Activated CD8-positive, alpha-beta T cell treated with anti-CD3 and anti-CD28 coated beads, Interleukin-2, amount 10 ng/mL, durations not matched to agents 7 days and 5 days (primary cell): ENCODE measurements around the gene IRX5. TPM values are rescaled to one million over a fixed set of nuclear protein-coding genes. Genes with fewer than 3 reads are reported as not detected.
A peak's percentile ranks its signal among the peaks of the same experiment; 100 is the strongest.

ENCODE experiments used
- ATAC-seq: fragments of 150-1000 bp; cut with Tn5 transposase; one replicate; pipeline ENCODE4 v1.10.0; 2021; ENCODE audit warnings: moderate library complexity
- CTCF ChIA-PET: fragments of 350-600 bp; sonication (Branson Sonifier 250); formaldehyde crosslinking; loops from one replicate; lab custom pipeline; 2021; ENCODE audit warnings: antibody characterized with exemption; lab: Charles Lee
- POLR2A ChIA-PET: fragments of 350-600 bp; sonication (Branson Sonifier 250); formaldehyde crosslinking; loops from one replicate; lab custom pipeline; 2021; ENCODE audit warnings: antibody characterized with exemption; lab: Charles Lee
- DNase-seq: peaks from one replicate; pipeline ENCODE4 v3.0.0-alpha.2; 2020
- H3K27ac Mint-ChIP-seq: one replicate; pipeline ENCODE4 v1.8.0; 2021; ENCODE audit warnings: mild to moderate bottlenecking, mixed read lengths
- H3K27me3 Mint-ChIP-seq: one replicate; pipeline ENCODE4 v1.8.0; 2021; ENCODE audit warnings: low read depth, mixed read lengths
- H3K36me3 Mint-ChIP-seq: one replicate; pipeline ENCODE4 v1.8.0; 2021; ENCODE audit warnings: low read depth, mixed read lengths
- H3K4me1 Mint-ChIP-seq: one replicate; pipeline ENCODE4 v1.8.0; 2021; ENCODE audit warnings: low read depth, mixed read lengths
- H3K4me3 Mint-ChIP-seq: one replicate; pipeline ENCODE4 v1.8.0; 2021; ENCODE audit warnings: mild to moderate bottlenecking, mixed read lengths
- H3K9me3 Mint-ChIP-seq: one replicate; pipeline ENCODE4 v1.8.0; 2022; ENCODE audit warnings: mixed read lengths; ENCODE audit not compliant: insufficient read depth
- total RNA-seq, 2 experiments: library from RNA; stranded (reverse); gene quantifications; one replicate each; pipeline ENCODE4 v1.2.3, GENCODE V29; 2021

IRX5 gene
- total RNA-seq, 2 experiments from 2014 or later, result not detected

DNA sequence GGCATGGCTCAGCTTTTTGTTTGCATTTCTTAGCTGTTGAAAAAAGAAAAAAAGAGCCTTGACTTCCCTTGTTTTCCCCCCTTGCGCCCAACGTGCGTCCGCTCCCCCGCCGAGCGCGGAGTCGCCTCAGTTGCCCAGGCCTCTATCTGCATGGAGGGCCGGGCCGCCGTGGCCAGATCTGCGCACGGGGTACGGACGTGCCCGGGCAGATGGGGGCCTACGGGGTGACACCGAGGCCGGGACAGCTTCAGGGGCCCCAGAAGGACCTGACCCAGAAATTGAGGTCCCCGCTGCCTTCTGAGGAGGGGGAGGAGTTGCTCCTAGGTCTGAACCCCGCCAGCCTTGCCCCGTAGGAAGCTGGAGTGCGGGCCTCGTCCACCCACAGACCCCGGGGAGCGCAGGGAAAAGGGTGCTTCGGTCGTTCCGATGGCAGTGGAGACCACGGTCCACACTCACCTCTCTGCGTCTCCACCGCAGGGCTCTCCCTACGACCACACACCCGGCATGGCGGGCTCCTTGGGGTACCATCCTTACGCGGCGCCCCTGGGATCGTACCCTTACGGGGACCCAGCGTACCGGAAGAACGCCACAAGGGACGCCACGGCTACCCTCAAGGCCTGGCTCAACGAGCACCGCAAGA is 1.5 kb downstream of the IRX5 start:
- ChIA-PET POLR2A (no interaction called here), CTCF (no interaction called here)
- Mint-ChIP-seq H3K27ac (peak overlapping the region; percentile 66), H3K9me3 (peaks cover 6% of the 10 kb centered on the region), H3K27me3 (peaks cover 71% of the 10 kb centered on the region), H3K36me3 (peaks cover 15% of the 10 kb centered on the region), H3K4me1 (peaks cover 43% of the 10 kb centered on the region), H3K4me3 (peak overlapping the region; percentile 47)
- DNase-seq (no peak), ATAC-seq (no peak)

DNA sequence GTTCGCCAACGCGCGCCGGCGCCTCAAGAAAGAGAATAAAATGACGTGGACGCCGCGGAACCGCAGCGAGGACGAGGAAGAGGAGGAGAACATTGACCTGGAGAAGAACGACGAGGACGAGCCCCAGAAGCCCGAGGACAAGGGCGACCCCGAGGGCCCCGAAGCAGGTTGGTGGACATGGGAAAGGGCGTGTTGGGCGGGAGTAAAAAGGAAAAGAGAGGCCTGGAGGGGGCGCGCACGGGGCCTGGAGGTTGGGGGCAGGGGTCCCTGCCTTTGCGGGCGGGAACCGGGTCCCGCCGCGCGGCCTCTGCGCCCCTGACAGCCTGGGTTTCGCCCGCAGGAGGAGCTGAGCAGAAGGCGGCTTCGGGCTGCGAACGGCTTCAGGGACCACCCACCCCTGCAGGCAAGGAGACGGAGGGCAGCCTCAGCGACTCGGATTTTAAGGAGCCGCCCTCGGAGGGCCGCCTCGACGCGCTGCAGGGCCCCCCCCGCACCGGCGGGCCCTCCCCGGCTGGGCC is 2.1 kb downstream of the IRX5 start:
- no peak overlapping the region for H3K4me3 Mint-ChIP-seq
- H3K27ac Mint-ChIP-seq, result peak overlapping the region; percentile 66
- ChIA-PET CTCF (no interaction called here), POLR2A (no interaction called here)
- H3K36me3 Mint-ChIP-seq, result peaks cover 15% of the 10 kb centered on the region
- H3K27me3 Mint-ChIP-seq, result peaks cover 71% of the 10 kb centered on the region
- DNase-seq, result no peak
- peaks cover 6% of the 10 kb centered on the region for H3K9me3 Mint-ChIP-seq
- no peak for ATAC-seq
- H3K4me1 Mint-ChIP-seq, result peaks cover 41% of the 10 kb centered on the region

GRCh38 chr16:54933281-54934011 is 2.8 kb downstream of the IRX5 start:
- CTCF ChIA-PET, result no interaction called here
- Mint-ChIP-seq H3K36me3 (peaks cover 15% of the 10 kb centered on the region), H3K4me1 (peaks cover 41% of the 10 kb centered on the region), H3K9me3 (peaks cover 6% of the 10 kb centered on the region), H3K27ac (peak overlapping the region; percentile 52), H3K27me3 (peaks cover 70% of the 10 kb centered on the region), H3K4me3 (no peak overlapping the region)
- DNase-seq (no peak), ATAC-seq (no peak)
- POLR2A ChIA-PET, result no interaction called here

GRCh38 chr16:54934481-54935265 is 4.0 kb downstream of the IRX5 start:
- Mint-ChIP-seq H3K9me3 (peaks cover 6% of the 10 kb centered on the region), H3K36me3 (peaks cover 11% of the 10 kb centered on the region), H3K27me3 (peaks cover 75% of the 10 kb centered on the region), H3K4me1 (peaks cover 35% of the 10 kb centered on the region), H3K27ac (no peak overlapping the region), H3K4me3 (no peak overlapping the region)
- ChIA-PET POLR2A (no interaction called here), CTCF (interaction anchor here (1.3 kb wide), 1 partner anchor 989 kb away, joined by 4 read pairs; no protein-coding TSS in a partner anchor)
- ATAC-seq (no peak), DNase-seq (no peak)

DNA sequence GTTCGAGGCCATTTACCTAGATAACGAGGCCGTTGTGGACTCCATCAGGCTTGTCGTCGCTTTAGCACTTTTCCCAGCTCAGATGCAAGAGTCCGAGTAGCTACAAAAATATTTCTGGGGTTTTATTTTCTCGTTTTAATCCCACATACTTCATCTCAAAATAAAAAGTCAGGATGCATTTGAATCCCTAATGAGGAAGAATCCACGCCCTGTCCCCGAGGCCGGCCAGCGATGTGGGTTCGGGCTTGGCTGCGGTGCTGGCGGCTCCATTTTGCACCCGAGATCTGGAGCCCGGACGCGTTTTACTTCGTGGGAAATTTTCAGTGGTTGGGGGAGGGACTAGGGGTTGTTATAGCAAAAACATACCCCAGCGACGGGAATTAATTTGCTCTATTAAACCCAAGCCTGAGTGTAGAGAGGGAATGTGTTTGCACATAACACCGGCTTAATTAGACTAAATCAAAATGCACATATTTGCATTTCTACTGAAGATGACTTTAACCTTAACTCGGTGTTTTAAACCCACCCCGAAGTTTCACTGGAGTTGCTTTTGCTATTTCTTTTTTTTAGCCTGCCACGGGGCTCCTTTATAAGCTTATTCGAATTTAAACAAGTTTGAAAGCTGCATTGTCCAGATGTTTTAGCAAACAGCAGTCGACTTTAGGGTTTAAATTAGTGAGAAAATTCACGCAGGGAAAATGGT is 4.8 kb downstream of the IRX5 start:
- ATAC-seq (no peak), DNase-seq (no peak)
- Mint-ChIP-seq H3K9me3 (peaks cover 6% of the 10 kb centered on the region), H3K27me3 (peaks cover 77% of the 10 kb centered on the region), H3K27ac (no peak overlapping the region), H3K4me1 (peaks cover 27% of the 10 kb centered on the region), H3K4me3 (peak overlapping the region; percentile 5), H3K36me3 (peaks cover 10% of the 10 kb centered on the region)
- CTCF ChIA-PET, result interaction anchor here (1.3 kb wide), 1 partner anchor 990 kb away, joined by 4 read pairs; no protein-coding TSS in a partner anchor
- POLR2A ChIA-PET, result no interaction called here

DNA sequence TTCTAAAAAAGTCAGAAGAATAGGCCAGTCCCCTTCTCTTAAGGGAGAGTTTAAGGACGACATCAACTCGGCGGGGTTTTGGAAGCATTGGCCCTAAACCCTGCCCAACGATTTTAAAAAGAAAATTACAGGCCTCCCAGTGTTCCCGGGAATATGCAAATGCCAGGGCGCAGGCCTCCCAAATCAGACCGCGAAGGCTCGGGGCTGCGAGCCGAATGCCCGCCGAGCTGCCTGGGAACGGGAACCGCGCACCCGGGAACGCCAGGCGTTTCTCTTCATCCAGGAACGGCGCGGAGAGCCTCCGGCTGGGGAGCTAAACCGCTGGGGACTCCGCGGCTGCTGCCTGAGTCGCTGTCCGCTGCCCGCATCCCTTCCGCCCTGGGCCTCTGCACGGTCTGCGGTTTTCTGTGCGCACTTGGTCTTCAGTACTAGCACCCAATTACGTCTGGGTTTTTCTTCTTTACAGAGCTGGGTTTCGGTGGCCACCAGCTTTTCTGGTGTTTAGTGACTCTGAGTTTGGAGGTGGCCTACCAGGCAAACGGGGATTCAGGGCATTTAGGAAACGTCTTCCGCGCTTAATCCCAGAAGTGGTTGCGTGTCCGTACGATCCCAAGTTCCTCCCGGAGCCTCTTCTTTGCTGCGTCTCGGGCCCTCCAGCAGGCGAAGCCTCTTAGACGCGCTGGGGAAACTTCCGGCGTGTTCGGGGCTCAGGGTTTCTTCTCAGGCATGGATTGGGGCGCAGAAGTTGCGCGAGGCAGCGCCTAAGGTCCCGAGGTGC is 5.7 kb downstream of the IRX5 start:
- CTCF ChIA-PET, result no interaction called here
- peak overlapping the region; percentile 34 for H3K27ac Mint-ChIP-seq
- peaks cover 84% of the 10 kb centered on the region for H3K27me3 Mint-ChIP-seq
- DNase-seq (no peak), ATAC-seq (peak; percentile 29)
- peaks cover 10% of the 10 kb centered on the region for H3K36me3 Mint-ChIP-seq
- H3K4me1 Mint-ChIP-seq, result peaks cover 25% of the 10 kb centered on the region
- peak overlapping the region; percentile 43 for H3K4me3 Mint-ChIP-seq
- H3K9me3 Mint-ChIP-seq, result peaks cover 6% of the 10 kb centered on the region
- POLR2A ChIA-PET, result no interaction called here

DNA sequence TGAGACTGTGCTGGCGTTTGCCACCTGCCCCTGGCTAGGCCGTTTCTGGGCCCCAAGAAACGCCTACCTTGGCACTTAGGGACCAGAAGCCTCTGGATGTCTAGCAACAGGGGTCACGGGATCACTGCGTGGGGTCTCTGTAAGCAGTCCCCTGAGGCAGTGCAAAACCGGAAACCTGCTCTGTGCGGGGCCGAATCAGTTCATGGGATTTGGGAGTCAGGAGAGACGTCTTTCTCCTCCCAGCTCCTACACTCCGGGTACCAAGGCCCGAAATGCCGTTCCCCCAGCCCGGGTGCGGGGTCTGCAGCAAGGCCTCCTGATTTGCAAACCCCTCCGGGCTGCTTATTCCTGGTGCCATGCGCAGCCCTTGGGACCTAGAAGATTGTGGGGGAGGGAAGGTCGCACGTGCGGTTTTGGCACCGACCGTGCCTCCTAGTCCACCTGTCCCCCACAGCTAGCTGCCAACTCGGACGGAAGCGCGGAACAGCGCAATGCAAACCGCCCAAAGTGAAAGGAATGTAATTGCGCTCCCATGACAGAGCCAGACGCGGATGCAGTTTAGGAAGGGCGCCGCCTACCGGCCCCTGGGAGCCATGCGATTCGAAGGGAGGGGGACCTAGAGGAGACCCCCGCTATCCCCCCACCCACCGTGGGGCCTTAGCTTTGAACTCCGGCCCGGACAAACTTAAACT is 6.5 kb downstream of the IRX5 start:
- Mint-ChIP-seq H3K9me3 (peaks cover 6% of the 10 kb centered on the region), H3K27me3 (peaks cover 83% of the 10 kb centered on the region), H3K4me1 (peaks cover 20% of the 10 kb centered on the region), H3K27ac (peak overlapping the region; percentile 34), H3K36me3 (peaks cover 7% of the 10 kb centered on the region), H3K4me3 (peak overlapping the region; percentile 43)
- ATAC-seq (peak; percentile 49), DNase-seq (no peak)
- ChIA-PET CTCF (no interaction called here), POLR2A (no interaction called here)

GRCh38 chr16:54937671-54938211 is 7.1 kb downstream of the IRX5 start:
- Mint-ChIP-seq H3K4me1 (peaks cover 16% of the 10 kb centered on the region), H3K27me3 (peaks cover 82% of the 10 kb centered on the region), H3K36me3 (peaks cover 3% of the 10 kb centered on the region), H3K27ac (no peak overlapping the region), H3K9me3 (peaks cover 6% of the 10 kb centered on the region), H3K4me3 (peak overlapping the region; percentile 43)
- no peak for ATAC-seq
- CTCF ChIA-PET, result no interaction called here
- no peak for DNase-seq
- POLR2A ChIA-PET, result no interaction called here

DNA sequence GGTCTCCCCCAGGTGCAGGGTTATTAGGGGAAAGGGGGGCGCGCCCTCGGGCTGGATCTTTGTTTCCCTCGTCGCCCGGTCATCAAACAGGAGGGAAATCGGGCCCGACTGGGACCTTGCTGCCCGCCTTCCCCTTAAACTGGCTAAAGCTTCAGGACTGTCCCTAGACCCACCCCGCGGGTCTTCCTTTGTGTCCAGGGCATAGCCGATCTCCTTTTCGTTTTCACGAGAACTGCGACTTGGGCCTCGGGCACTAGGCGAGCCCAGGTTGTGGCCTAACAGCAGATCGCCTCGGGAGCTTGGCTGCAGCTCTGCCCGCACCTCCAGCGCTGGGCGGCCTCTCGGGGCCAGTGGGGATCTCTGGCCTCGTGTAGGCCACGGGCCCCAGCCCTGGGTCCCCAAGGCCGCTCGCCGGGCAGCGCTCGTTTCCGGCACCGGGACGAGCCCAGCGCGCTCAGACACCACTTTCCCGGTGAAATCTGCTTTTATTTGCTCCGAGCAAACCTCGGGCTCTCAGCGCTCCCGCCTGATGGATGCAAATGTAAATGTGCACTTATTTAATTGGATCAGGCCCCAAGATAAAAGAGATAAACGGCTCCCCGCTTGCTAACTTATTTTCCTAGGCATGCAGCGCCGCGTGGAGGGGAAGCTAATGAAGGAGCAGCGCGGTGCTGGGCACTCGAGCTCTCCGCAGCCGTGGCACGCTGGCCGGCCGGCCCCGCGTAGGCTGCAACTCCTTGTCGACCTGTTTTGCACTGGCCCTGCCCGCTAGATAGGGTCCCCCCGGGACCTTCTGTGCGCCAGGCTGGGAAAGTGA is 7.8 kb downstream of the IRX5 start:
- Mint-ChIP-seq H3K36me3 (peaks cover 3% of the 10 kb centered on the region), H3K4me1 (peaks cover 16% of the 10 kb centered on the region), H3K27ac (no peak overlapping the region), H3K27me3 (peaks cover 82% of the 10 kb centered on the region), H3K4me3 (peak overlapping the region; percentile 31), H3K9me3 (peaks cover 6% of the 10 kb centered on the region)
- ChIA-PET POLR2A (no interaction called here), CTCF (no interaction called here)
- DNase-seq (no peak), ATAC-seq (no peak)

GRCh38 chr16:54939029-54939346 is 8.3 kb downstream of the IRX5 start:
- Mint-ChIP-seq H3K9me3 (peaks cover 6% of the 10 kb centered on the region), H3K27me3 (peaks cover 78% of the 10 kb centered on the region), H3K4me1 (peaks cover 16% of the 10 kb centered on the region), H3K36me3 (peaks cover 3% of the 10 kb centered on the region), H3K27ac (no peak overlapping the region), H3K4me3 (no peak overlapping the region)
- ATAC-seq (no peak), DNase-seq (no peak)
- POLR2A ChIA-PET, result interaction anchor here (1.0 kb wide), 1 partner anchor 8 kb away, joined by 3 read pairs; no protein-coding TSS in a partner anchor
- CTCF ChIA-PET, result no interaction called here
